ENCODE results near the gene GAL3ST2. TPM values are rescaled to one million over a fixed set of nuclear protein-coding genes. Genes with fewer than 3 reads are reported as not detected.

The GAL3ST2 gene
- polyA plus RNA-seq, 1 donor from 2014 or later = not detected

DNA sequence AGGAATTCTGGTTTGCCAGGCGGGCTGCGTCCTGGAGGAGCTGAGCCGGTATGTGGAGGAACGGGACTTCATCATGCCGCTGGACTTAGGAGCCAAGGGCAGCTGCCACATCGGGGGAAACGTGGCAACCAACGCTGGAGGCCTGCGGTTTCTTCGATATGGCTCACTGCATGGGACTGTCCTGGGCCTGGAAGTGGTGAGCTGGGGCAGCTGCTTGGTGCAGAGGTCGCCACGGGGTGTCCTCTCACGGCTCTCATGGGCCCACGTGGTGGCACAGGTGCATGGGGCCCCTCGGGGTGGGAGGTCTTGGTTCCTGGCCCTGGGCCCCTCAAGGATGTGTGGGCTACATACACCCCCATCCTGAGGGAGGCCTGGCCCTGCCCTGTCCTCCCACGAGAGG is 33.0 kb upstream of the GAL3ST2 start:
- no peaks in the 10 kb centered on the region for H3F3A ChIP-seq (ENCODE audit: insufficient read depth, low read length, poor library complexity, severe bottlenecking)
- no peaks in the 10 kb centered on the region for H3K27me3 ChIP-seq (ENCODE audit: insufficient read depth, low read depth, low read length)
- H3K4me3 ChIP-seq (ENCODE audit: low read length) = no peak overlapping the region
- H3K9me2 ChIP-seq (ENCODE audit: insufficient read depth, low read length) = no peaks in the 10 kb centered on the region
- H3K4me2 ChIP-seq (ENCODE audit: low read length) = no peak overlapping the region
- no peaks in the 10 kb centered on the region for H3K36me3 ChIP-seq (ENCODE audit: insufficient read depth, low read length)
- no peak overlapping the region for H3K27ac ChIP-seq (ENCODE audit: low read length)
- H3K9me3 ChIP-seq (ENCODE audit: low read length) = peaks cover 4% of the 10 kb centered on the region
- H3K79me2 ChIP-seq (replicated peaks; ENCODE audit: insufficient read depth, low read length) = no peaks in the 10 kb centered on the region
- H3K9ac ChIP-seq (ENCODE audit: low read length) = no peak overlapping the region
- no peak for TF ChIP-seq EZH2 (IDR thresholded peaks at IDR 0.05; ENCODE audit: borderline replicate concordance, insufficient read depth, low read length, poor library complexity, severe bottlenecking)
- TF ChIP-seq TAF1 (IDR thresholded peaks at IDR 0.05; ENCODE audit: low read depth) = no peak
- no peak for TF ChIP-seq SMC3 (conservative IDR thresholded peaks at IDR 0.05; ENCODE audit: poor library complexity)
- TF ChIP-seq, protein P1, sequence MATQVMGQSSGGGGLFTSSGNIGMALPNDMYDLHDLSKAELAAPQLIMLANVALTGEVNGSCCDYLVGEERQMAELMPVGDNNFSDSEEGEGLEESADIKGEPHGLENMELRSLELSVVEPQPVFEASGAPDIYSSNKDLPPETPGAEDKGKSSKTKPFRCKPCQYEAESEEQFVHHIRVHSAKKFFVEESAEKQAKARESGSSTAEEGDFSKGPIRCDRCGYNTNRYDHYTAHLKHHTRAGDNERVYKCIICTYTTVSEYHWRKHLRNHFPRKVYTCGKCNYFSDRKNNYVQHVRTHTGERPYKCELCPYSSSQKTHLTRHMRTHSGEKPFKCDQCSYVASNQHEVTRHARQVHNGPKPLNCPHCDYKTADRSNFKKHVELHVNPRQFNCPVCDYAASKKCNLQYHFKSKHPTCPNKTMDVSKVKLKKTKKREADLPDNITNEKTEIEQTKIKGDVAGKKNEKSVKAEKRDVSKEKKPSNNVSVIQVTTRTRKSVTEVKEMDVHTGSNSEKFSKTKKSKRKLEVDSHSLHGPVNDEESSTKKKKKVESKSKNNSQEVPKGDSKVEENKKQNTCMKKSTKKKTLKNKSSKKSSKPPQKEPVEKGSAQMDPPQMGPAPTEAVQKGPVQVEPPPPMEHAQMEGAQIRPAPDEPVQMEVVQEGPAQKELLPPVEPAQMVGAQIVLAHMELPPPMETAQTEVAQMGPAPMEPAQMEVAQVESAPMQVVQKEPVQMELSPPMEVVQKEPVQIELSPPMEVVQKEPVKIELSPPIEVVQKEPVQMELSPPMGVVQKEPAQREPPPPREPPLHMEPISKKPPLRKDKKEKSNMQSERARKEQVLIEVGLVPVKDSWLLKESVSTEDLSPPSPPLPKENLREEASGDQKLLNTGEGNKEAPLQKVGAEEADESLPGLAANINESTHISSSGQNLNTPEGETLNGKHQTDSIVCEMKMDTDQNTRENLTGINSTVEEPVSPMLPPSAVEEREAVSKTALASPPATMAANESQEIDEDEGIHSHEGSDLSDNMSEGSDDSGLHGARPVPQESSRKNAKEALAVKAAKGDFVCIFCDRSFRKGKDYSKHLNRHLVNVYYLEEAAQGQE (IDR thresholded peaks at IDR 0.05; ENCODE audit: borderline replicate concordance) = no peak
- TF ChIP-seq, protein P2, sequence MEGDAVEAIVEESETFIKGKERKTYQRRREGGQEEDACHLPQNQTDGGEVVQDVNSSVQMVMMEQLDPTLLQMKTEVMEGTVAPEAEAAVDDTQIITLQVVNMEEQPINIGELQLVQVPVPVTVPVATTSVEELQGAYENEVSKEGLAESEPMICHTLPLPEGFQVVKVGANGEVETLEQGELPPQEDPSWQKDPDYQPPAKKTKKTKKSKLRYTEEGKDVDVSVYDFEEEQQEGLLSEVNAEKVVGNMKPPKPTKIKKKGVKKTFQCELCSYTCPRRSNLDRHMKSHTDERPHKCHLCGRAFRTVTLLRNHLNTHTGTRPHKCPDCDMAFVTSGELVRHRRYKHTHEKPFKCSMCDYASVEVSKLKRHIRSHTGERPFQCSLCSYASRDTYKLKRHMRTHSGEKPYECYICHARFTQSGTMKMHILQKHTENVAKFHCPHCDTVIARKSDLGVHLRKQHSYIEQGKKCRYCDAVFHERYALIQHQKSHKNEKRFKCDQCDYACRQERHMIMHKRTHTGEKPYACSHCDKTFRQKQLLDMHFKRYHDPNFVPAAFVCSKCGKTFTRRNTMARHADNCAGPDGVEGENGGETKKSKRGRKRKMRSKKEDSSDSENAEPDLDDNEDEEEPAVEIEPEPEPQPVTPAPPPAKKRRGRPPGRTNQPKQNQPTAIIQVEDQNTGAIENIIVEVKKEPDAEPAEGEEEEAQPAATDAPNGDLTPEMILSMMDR (IDR thresholded peaks at IDR 0.05; ENCODE audit: poor library complexity, severe bottlenecking) = no peak
- no peak for TF ChIP-seq MXI1 (conservative IDR thresholded peaks at IDR 0.05; ENCODE audit: poor library complexity, severe bottlenecking)
- no peak for TF ChIP-seq POLR2AphosphoS5 (IDR thresholded peaks at IDR 0.05)
- TF ChIP-seq EP300 (conservative IDR thresholded peaks at IDR 0.05; ENCODE audit: poor library complexity, severe bottlenecking) = no peak
- no peak for TF ChIP-seq RAD21 (conservative IDR thresholded peaks at IDR 0.05)
- H4K20me1 ChIP-seq (ENCODE audit: insufficient read depth) = no peaks in the 10 kb centered on the region
- H2AFZ ChIP-seq (ENCODE audit: low read depth, low read length) = no peak overlapping the region

DNA sequence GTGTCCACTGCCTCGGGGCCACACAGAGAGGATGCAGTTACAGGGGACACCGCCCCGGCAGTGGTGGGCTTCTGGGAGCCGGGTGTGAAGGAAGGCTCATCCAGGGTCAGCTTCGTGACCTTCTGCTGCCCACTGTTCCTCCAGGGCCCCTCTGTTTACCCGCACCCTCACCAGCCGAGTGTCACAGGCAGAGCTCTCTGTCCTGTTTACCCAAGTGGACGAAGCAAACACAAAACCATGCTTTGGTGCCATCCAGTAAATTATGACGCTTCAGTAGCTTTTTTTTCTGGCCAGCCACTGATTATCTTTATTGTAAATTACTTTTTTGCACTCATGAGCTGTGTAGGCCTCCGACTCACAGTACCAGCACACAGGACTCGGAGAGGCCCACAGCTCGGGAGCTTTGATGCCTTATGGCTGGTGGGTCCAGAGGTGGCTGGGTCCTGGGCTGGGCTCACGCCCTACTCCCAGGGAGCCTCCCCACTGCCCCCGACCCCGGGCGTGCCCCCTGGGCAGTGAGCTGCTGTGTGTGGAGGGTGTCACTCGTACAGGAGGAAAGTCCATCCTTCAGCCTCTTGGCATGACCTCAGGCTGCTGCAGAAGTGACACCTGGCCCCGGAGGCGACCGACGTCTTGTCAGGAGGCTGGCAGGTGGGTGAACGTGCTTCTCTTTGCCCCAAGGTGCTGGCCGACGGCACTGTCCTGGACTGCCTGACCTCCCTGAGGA is 32.4 kb upstream of the GAL3ST2 start:
- H3F3A ChIP-seq (ENCODE audit: insufficient read depth, low read length, poor library complexity, severe bottlenecking) = no peaks in the 10 kb centered on the region
- TF ChIP-seq POLR2AphosphoS5 (IDR thresholded peaks at IDR 0.05) (no peak), RAD21 (conservative IDR thresholded peaks at IDR 0.05) (no peak), MXI1 (conservative IDR thresholded peaks at IDR 0.05; ENCODE audit: poor library complexity, severe bottlenecking) (no peak), EP300 (conservative IDR thresholded peaks at IDR 0.05; ENCODE audit: poor library complexity, severe bottlenecking) (no peak), EZH2 (IDR thresholded peaks at IDR 0.05; ENCODE audit: borderline replicate concordance, insufficient read depth, low read length, poor library complexity, severe bottlenecking) (no peak), SMC3 (conservative IDR thresholded peaks at IDR 0.05; ENCODE audit: poor library complexity) (no peak), TAF1 (IDR thresholded peaks at IDR 0.05; ENCODE audit: low read depth) (no peak)
- TF ChIP-seq, protein P1 (IDR thresholded peaks at IDR 0.05; ENCODE audit: borderline replicate concordance) = no peak
- TF ChIP-seq, protein P2 (IDR thresholded peaks at IDR 0.05; ENCODE audit: poor library complexity, severe bottlenecking) = no peak

More for the DNA sequence above, 32.4 kb upstream of the GAL3ST2 start:
- Histone ChIP-seq H3K27me3 (ENCODE audit: insufficient read depth, low read depth, low read length) (no peaks in the 10 kb centered on the region), H3K9me2 (ENCODE audit: insufficient read depth, low read length) (no peaks in the 10 kb centered on the region), H2AFZ (ENCODE audit: low read depth, low read length) (no peak overlapping the region), H3K27ac (ENCODE audit: low read length) (no peak overlapping the region), H4K20me1 (ENCODE audit: insufficient read depth) (no peaks in the 10 kb centered on the region), H3K9ac (ENCODE audit: low read length) (no peak overlapping the region), H3K36me3 (ENCODE audit: insufficient read depth, low read length) (no peaks in the 10 kb centered on the region), H3K79me2 (replicated peaks; ENCODE audit: insufficient read depth, low read length) (no peaks in the 10 kb centered on the region), H3K4me2 (ENCODE audit: low read length) (no peak overlapping the region), H3K4me3 (ENCODE audit: low read length) (no peak overlapping the region), H3K9me3 (ENCODE audit: low read length) (peaks cover 4% of the 10 kb centered on the region)

Data from neural cell (in vitro differentiated cells).